GM18873 (cell line): ENCODE results near the gene PREP.
"Not testable (repeated sequence)": the region's sequence is repeated elsewhere in the genome, so short reads cannot be mapped to it uniquely, and the experiment has no call there.

Experiments
- ATAC-seq: cut with Tn5 transposase; IDR thresholded peaks from one replicate; pipeline ENCODE4 v1.9.1; 2021; ENCODE audit warnings: mild to moderate bottlenecking, moderate library complexity, moderate number of reproducible peaks; ENCODE audit not compliant: unreplicated experiment, low FRiP score

Gene PREP

DNA sequence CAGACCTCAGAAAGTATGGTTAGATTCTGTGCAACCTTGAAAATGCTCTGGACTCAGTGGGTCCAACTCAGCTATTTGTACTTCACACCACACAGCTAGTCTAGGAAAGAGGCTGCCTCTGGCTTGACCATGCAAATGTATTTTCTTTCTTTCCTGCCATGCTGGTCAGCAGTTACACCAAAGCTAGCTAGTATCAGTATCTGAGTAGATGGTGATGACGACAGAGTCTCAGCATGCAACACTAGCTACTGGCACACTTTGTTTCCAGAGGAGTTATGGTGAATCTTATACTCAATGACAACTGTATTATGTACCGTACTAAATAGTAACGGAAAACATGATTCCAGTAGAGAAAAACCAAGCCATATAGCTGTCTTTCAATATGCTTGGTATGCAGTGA is 126.5 kb downstream of the PREP start:
- ATAC-seq = no peak

DNA sequence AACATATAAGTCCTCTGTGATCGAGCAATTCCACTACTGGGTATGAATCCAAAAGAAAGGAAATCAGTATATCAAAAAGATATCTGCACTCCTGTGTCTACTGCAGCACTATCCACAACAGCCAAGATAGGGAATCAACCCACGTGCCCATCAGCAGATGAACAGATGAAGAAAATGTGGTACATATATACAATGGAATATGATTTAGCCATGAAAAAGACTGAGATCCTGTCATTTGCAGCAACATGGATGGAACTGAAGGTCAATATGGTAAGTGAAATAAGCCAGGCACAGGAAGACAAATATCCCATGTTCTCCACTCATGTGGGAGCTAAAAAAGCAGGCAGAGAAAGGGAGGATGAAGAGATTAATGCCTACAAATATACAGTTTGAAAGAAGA is 127.3 kb downstream of the PREP start:
- no peak for ATAC-seq

DNA sequence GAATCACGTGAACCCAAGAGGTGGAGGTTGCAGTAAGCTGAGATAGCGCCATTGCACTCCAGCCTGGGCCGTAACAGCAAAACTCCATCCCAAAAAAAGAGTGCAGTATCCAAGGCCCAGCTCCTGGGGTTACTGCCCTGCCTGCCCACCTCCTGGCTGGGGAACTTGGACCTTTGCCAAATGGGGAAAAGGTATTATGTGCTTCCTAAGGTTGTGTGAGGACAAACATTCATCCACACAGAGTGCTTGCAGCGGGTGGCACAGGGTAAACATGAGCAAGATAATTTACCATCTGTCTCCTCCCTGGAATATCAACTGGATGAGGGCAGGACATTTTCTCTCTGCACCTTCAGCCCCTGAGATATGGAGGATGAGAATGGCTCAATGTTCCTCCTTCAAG is 128.2 kb downstream of the PREP start:
- no peak for ATAC-seq

DNA sequence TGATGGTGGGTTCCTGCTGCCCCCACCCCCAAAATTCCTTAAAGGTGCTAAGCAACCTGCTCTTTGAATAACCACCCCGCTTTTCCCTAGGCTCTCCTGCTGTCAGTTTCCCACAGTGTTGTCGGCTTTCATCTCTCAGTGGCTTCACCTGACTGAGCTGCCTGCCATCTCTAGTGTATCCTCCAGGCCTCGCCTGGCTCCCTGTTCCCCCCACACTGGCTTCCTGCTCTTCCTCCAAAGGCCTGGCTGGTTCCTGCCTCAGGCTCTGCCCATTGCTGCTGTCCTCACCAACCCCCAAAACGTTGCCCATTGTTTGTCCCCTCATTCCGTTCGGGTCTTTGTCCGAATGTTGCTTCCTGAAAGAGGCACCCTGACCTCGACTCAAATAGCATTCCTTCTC is 129.3 kb downstream of the PREP start:
- no peak for ATAC-seq

DNA sequence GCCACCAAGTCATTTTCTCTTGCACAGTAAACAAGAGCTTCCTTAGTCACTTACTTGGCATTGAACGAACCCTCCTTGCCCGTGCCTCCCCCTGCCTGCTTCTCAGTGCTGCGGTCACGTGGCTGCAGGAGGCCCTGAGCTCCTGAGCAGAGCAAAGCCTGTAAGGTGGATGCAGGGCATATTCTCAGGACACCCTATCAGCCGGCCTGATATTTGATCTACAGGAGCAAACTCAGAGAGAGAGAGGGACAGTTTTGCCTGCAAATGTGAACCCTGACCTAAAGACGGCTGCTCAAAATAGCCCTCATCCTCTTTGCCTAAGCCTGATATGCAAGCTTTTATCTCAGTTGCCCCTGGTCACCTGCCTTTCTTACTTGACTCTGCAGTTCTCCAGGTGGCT is 130.1 kb downstream of the PREP start:
- ATAC-seq = no peak

DNA sequence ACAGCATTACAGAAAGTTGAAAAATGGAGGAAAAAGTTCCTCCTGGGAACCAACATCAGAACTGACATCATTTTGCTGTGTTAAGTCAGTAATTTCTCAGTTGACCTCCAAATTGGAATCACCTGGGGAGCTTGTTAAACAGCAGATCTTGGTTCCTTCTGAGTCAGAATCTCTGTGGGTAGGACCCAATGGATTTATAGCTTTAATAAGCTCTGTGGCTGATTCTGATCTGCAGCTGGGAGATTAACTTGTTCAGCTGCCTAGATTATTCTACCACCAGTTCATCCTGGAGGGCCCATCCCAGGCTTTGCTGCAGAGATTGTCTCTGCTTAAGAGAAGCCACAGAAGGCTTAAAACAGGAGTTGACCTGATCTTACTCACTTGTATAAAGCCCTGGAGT is 132.4 kb downstream of the PREP start:
- ATAC-seq = no peak

DNA sequence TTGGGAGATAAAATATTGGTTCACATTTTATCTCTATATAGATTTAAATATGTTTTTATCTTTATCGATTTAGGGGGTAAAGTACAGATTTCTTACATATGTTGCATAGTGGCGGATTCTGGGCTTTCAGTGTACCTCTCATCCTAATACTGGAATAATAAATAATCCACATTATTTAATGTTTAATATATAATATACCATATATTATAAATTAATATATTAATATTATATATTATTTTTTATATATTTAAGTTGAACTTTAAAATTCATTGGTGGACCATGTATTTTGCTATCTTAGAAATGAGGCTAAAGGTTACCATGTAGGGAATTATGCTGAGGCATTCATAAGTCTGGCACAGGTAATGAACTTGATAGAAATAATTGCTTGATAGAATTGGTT is 133.5 kb downstream of the PREP start:
- no peak for ATAC-seq

DNA sequence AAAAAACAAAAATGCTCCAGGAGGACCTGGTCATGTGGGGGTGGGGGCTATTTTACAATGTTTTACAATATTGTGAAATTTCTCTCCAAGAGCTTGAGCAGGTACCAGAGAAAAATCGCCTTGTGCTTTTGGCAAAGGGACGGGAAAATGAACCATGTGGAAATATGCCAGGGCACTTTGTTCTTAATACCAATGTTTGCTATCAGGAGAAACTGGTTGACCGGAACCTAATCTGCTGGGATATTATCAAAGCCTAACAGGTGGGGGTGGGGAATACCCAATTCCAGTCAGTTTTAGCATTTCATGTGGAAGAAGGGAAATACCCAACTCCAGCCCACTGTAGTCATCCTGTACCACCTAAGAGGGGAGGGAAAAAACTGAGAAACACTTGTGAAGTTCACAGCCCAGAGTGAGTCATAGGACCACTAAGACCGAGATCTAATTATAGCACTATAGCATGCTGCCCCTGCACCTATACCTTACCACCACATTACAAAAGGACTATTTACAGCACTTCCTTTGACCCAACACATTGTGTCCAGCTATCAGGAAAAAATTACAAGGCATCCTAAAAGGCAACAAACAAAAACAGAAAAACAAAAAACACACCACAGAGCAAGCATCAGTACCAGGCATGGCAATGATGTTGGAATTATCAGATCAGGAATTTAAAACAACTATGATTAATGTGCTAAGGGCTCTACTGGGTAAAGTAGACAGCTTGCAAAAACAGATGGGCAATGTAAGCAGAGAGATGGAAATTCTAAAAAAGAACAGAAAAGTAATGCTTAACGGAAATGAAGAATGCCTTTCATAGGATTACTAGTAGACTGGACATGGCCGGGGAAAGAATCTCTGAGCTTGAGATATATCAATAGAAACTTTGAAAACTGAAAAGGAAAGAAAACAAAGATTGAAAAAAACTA is 138.9 kb downstream of the PREP start:
- no peak for ATAC-seq

DNA sequence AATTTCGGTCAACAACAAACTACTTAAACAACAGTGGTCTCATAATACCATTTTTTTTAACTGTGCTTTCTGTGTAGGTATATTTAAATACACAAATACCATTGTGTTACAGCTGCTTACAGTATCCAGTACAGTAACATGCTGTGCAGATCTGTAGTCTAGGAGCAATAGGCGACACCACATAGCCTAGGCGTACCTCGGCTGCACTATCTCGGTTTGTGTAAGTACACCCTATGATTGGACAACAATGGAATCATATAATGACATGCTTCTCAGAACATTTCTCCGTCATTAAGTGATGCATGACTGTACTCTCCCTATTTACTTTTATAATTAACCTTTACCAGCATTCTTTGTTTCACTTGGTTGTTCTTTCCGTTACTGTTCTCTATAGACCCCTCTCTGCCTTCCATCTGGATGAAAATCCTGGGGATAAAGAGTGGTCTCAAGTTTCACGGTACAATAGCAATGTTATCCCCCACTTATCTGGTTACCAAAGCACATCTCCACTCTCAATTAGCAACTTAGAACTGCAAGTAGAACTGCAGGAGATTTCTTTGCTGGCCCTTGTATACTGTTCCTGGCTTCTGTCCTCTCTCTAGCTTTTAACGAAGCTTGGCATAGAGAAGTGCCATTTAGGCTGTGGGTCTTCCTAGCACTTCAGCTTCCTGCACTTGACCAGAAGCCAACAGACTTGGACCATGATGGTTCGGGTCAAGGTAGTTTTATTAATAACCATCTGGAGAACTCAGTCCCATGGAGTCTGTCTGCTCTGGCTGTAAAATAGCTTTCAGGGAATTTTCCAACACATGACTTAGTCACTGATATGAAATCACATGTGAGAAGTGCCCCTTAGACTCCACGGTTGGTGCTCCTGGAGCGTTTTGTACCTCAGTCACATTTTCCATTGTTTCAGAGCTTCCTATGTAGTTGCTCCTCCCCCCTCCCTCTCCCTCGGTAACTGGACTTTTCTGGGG is 142.7 kb downstream of the PREP start:
- no peak for ATAC-seq

DNA sequence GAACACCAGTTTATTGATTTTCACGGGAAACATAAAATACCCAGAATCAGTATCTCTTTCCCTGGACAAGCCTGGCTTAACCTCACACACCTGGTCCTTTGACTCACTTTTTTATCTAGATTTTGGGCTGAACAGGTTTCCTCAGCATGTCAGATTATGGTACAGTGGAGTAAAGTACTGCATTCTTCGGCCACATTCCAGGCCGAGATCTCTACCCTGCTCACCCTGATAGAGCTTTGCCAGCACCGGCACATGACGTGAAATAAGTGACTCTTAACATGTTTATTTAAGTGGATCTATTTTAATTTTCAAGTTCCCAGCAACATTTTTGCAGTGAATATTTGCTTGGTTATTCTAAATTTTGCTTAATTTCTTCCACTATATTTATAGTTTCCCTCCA is 144.1 kb downstream of the PREP start:
- no peak for ATAC-seq

DNA sequence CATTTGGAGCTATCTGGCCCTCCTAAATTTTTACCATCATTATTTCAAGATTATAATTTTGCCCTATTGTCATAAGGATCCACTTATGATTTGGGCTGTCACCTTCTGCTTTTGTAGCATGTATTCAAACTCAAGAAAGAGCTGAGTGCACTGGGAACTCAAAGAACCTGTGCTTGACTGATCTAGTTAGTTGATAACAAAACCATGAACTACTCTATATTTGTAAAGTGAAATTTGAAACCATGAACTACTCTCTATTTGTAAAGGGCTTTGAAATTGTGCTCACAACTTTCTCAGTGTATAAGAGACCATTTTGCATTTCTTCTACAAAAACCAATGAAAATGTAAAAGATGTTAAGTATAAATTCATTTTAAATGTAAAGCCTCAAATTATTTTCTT is 145.5 kb downstream of the PREP start:
- ATAC-seq = no peak

DNA sequence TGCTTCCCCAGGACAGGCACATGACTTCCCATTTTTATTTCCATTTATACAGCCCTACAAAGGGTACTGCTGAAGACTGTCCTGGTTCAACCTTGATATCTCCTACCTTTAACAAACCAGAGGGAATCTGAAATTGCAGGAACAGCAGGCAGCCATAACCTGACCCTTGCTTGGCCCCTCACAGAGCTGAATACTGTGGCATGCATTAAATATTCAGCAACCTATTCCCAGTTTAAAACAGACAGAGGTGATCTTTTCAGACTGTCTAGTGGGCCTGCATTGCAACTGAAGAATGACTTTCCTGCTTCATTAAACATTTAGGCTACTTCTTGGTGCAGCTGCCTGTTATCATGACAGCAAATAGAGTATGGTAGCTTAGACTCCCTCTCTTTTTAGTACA is 146.3 kb downstream of the PREP start:
- no peak for ATAC-seq

DNA sequence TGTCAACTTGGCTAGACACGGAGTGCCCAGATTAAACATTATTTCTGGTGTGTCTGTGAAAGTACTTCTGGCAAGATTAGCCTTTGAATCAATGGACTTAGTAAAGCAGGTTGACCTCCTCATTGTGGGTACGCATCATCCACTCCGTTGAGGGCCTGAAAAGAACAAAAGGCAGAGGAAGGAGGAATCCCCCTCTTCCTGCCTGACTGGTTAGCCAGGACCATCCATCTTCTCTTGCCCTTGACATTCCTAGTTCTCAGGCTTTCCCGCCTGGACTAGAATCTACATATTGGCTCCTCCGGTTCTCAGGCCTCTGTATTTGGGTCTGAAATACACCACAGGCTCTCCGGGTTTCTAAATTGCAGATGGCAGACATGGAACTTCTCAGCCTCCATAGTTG is 149.1 kb downstream of the PREP start:
- no peak for ATAC-seq

DNA sequence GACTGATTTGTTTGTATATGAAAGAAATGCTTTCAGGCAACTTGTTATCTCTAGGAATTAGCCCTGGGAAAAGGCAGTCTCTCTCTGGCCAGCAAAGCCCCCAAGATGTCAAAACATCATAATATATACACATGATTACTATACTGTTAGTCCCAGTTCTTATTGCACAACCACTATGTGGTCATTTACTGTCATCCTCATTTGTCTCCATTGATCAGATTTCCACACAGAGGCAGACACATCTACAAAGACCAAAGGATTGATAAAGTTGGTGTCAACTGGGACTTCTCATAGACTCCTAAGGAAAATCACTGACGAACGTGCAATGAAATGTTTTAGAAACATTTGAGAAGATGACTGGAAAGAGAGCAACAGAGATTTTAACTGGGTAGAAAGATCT is 151.2 kb downstream of the PREP start:
- ATAC-seq = no peak

DNA sequence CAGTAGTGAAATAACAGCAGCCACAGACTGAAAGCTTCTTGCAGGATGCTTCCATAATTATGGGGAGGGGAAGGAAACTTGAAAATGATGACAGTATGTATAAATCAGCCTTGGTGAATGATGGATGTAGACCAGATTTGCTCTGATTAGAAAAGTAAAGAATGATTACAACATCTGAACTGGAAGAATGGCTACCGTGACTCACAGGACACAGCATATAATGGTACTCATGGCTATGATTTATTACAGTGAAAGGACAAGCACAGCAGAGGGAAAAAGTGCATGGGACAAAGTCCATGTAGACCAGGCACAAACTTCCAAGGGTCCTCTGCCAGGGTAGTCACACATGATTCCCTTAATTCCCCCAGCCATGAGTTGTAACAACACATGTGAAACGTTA is 152.3 kb downstream of the PREP start:
- no peak for ATAC-seq

DNA sequence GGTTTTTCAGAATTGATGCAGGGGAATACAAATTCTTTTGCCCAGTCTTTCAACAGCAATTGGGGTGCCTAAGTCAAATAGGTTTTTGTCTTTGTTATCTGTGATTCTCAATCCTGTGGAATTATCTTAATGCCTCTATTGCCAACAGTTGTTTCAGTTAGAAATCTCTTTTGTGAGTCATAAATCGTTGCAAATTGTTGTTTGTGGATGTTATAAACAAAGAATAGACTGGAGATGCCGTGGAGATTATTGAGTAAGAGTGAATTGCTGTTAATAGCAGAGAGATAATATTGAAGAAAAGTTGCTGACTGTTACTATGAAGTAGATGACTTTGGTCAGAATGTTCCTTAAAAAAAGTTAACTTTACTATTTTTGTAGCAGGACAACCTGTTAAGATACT is 159.4 kb downstream of the PREP start:
- ATAC-seq = no peak

DNA sequence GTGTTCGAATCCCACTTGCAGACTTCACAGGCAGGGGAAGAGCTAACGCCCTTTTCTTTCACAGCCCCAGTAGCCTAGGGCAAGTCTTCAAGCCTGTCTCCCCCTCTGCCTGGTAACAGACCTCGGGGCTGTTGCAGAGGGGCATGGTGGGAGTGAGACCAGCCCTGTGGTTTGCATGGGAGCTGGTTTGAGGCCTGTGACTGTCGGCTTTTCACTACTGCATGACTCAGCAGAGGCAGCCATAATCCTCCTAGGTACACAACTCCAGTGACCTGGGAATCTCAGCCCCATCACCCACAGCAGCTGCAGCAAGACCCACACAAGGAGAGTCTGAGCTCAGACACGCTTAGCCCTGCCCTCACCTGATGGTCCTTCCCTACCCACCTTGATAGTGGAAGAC is 167.7 kb downstream of the PREP start:
- ATAC-seq = no peak

DNA sequence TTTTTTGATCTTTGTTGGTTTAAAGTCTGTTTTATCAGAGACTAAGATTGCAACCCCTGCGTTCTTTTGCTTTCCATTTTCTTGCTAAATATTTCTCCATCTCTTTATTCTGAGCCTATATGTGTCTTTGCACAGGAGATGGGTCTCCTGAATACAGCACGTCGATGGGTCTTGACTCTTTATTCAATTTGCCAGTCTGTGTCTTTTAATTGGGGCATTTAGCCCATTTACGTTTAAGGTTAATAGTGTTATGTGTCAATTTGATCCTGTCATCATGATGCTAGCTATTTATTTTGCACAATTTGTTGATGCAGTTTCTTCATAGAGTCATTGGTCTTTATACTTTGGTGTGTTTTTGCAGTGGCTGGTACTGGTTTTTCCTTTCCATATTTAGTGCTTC is 171.1 kb downstream of the PREP start:
- not testable (repeated sequence) for ATAC-seq
